ENCODE results near the gene ATP10B. TPM values are rescaled to one million over a fixed set of nuclear protein-coding genes. Genes with fewer than 3 reads are reported as not detected.

ATP10B gene
- total RNA-seq, 1 experiment from 2014 or later = 0.11 TPM

DNA sequence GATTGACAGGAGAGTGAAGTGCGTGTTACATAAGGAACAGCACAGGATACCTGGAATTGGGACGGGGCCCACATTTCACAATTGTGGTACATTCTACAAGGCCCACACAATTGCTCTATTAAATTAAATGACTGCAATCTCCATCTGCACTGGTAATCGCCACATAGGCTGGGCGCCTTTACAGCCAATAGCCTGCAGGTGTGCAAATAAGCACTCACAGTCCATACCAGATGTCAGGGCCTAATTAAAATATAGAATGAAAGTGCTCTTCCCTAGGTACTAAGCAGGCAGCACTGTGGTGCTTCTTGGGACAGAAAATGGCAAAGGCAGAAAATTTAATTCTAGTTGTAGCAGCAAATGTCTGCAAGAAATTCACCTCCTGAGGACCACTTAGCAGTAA lies 82.7 kb downstream of the ATP10B start:
- TF ChIP-seq, protein P1, sequence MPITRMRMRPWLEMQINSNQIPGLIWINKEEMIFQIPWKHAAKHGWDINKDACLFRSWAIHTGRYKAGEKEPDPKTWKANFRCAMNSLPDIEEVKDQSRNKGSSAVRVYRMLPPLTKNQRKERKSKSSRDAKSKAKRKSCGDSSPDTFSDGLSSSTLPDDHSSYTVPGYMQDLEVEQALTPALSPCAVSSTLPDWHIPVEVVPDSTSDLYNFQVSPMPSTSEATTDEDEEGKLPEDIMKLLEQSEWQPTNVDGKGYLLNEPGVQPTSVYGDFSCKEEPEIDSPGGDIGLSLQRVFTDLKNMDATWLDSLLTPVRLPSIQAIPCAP (CRISPR knock-in tag; IDR thresholded peaks at IDR 0.05) = no peak
- TF ChIP-seq ZNF263 (CRISPR knock-in tag; IDR thresholded peaks at IDR 0.05; ENCODE audit: low read depth) = no peak
- no peak for TF ChIP-seq EMX1 (CRISPR knock-in tag; IDR thresholded peaks at IDR 0.05)
- no peak for TF ChIP-seq ETV6 (CRISPR knock-in tag; IDR thresholded peaks at IDR 0.05)
- TF ChIP-seq JUN (CRISPR knock-in tag; IDR thresholded peaks at IDR 0.05) = no peak
- TF ChIP-seq ZNF138 (CRISPR knock-in tag; conservative IDR thresholded peaks at IDR 0.05) = no peak
- TF ChIP-seq, protein P2, sequence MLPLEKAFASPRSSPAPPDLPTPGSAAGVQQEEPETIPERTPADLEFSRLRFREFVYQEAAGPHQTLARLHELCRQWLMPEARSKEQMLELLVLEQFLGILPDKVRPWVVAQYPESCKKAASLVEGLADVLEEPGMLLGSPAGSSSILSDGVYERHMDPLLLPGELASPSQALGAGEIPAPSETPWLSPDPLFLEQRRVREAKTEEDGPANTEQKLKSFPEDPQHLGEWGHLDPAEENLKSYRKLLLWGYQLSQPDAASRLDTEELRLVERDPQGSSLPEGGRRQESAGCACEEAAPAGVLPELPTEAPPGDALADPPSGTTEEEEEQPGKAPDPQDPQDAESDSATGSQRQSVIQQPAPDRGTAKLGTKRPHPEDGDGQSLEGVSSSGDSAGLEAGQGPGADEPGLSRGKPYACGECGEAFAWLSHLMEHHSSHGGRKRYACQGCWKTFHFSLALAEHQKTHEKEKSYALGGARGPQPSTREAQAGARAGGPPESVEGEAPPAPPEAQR (CRISPR knock-in tag; IDR thresholded peaks at IDR 0.05) = no peak
- TF ChIP-seq, protein P3, sequence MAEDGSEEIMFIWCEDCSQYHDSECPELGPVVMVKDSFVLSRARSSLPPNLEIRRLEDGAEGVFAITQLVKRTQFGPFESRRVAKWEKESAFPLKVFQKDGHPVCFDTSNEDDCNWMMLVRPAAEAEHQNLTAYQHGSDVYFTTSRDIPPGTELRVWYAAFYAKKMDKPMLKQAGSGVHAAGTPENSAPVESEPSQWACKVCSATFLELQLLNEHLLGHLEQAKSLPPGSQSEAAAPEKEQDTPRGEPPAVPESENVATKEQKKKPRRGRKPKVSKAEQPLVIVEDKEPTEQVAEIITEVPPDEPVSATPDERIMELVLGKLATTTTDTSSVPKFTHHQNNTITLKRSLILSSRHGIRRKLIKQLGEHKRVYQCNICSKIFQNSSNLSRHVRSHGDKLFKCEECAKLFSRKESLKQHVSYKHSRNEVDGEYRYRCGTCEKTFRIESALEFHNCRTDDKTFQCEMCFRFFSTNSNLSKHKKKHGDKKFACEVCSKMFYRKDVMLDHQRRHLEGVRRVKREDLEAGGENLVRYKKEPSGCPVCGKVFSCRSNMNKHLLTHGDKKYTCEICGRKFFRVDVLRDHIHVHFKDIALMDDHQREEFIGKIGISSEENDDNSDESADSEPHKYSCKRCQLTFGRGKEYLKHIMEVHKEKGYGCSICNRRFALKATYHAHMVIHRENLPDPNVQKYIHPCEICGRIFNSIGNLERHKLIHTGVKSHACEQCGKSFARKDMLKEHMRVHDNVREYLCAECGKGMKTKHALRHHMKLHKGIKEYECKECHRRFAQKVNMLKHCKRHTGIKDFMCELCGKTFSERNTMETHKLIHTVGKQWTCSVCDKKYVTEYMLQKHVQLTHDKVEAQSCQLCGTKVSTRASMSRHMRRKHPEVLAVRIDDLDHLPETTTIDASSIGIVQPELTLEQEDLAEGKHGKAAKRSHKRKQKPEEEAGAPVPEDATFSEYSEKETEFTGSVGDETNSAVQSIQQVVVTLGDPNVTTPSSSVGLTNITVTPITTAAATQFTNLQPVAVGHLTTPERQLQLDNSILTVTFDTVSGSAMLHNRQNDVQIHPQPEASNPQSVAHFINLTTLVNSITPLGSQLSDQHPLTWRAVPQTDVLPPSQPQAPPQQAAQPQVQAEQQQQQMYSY (CRISPR knock-in tag; IDR thresholded peaks at IDR 0.05) = no peak
- no peak for TF ChIP-seq SMAD3 (CRISPR knock-in tag; IDR thresholded peaks at IDR 0.05; ENCODE audit: borderline replicate concordance)
- no peak for TF ChIP-seq ESRRA (CRISPR knock-in tag; IDR thresholded peaks at IDR 0.05; ENCODE audit: borderline replicate concordance)
- TF ChIP-seq, protein P4, sequence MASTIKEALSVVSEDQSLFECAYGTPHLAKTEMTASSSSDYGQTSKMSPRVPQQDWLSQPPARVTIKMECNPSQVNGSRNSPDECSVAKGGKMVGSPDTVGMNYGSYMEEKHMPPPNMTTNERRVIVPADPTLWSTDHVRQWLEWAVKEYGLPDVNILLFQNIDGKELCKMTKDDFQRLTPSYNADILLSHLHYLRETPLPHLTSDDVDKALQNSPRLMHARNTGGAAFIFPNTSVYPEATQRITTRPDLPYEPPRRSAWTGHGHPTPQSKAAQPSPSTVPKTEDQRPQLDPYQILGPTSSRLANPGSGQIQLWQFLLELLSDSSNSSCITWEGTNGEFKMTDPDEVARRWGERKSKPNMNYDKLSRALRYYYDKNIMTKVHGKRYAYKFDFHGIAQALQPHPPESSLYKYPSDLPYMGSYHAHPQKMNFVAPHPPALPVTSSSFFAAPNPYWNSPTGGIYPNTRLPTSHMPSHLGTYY (CRISPR knock-in tag; IDR thresholded peaks at IDR 0.05) = no peak
- TF ChIP-seq NFATC4 (CRISPR knock-in tag; IDR thresholded peaks at IDR 0.05) = no peak
- TF ChIP-seq MXD4 (CRISPR knock-in tag; IDR thresholded peaks at IDR 0.05; ENCODE audit: borderline replicate concordance) = no peak
- no peak for TF ChIP-seq NR3C1 (CRISPR knock-in tag; conservative IDR thresholded peaks at IDR 0.05; ENCODE audit: low read depth)
- TF ChIP-seq, protein P5, sequence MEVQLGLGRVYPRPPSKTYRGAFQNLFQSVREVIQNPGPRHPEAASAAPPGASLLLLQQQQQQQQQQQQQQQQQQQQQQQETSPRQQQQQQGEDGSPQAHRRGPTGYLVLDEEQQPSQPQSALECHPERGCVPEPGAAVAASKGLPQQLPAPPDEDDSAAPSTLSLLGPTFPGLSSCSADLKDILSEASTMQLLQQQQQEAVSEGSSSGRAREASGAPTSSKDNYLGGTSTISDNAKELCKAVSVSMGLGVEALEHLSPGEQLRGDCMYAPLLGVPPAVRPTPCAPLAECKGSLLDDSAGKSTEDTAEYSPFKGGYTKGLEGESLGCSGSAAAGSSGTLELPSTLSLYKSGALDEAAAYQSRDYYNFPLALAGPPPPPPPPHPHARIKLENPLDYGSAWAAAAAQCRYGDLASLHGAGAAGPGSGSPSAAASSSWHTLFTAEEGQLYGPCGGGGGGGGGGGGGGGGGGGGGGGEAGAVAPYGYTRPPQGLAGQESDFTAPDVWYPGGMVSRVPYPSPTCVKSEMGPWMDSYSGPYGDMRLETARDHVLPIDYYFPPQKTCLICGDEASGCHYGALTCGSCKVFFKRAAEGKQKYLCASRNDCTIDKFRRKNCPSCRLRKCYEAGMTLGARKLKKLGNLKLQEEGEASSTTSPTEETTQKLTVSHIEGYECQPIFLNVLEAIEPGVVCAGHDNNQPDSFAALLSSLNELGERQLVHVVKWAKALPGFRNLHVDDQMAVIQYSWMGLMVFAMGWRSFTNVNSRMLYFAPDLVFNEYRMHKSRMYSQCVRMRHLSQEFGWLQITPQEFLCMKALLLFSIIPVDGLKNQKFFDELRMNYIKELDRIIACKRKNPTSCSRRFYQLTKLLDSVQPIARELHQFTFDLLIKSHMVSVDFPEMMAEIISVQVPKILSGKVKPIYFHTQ (CRISPR knock-in tag; IDR thresholded peaks at IDR 0.05) = no peak
- TF ChIP-seq SP1 (CRISPR knock-in tag; conservative IDR thresholded peaks at IDR 0.05) = no peak
- peaks cover 24% of the 10 kb centered on the region for H3K4me1 Mint-ChIP-seq
- no peaks in the 10 kb centered on the region; the same call in 1 of the 2 replicates for H3K27me3 Mint-ChIP-seq (ENCODE audit: low read depth)
- ChIA-PET POLR2A (no interaction called here), CTCF (no interaction called here)
- no peak overlapping the region for H3K27ac Mint-ChIP-seq
- no peak for DNase-seq (ENCODE audit: low spot score)
- H3K9me3 Mint-ChIP-seq = no peaks in the 10 kb centered on the region
- H3K4me3 Mint-ChIP-seq = no peak overlapping the region
- ATAC-seq = peak; percentile 22; the same call in 1 of the 2 replicates
- no peaks in the 10 kb centered on the region for H3K36me3 Mint-ChIP-seq

DNA sequence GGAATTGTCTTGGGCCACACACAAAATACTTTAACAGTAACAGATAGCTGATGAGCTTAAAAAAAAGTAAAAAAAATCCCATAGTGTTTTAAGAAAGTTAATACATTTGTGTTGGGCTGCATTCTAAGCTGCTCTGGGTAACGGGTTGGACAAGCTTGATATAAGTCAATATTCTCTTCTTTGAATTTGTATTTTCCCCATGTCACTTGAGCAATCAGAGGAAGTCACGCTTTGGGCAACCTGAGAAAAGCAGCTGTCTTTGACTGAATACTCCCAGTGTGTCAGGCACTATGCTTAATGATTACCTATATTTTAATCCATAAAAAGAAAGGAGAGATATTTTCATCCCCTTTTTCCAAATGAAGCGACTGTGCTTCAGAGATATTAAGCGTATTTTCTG lies 84.9 kb downstream of the ATP10B start:
- DNase-seq (ENCODE audit: low spot score) = no peak
- peaks cover 4% of the 10 kb centered on the region for H3K4me1 Mint-ChIP-seq
- no peak for ATAC-seq
- no peak overlapping the region for H3K27ac Mint-ChIP-seq
- POLR2A ChIA-PET = no interaction called here
- H3K4me3 Mint-ChIP-seq = no peak overlapping the region
- no peaks in the 10 kb centered on the region; the same call in 1 of the 2 replicates for H3K27me3 Mint-ChIP-seq (ENCODE audit: low read depth)
- no peaks in the 10 kb centered on the region for H3K9me3 Mint-ChIP-seq
- CTCF ChIA-PET = no interaction called here
- no peaks in the 10 kb centered on the region for H3K36me3 Mint-ChIP-seq
- TF ChIP-seq, protein P6, sequence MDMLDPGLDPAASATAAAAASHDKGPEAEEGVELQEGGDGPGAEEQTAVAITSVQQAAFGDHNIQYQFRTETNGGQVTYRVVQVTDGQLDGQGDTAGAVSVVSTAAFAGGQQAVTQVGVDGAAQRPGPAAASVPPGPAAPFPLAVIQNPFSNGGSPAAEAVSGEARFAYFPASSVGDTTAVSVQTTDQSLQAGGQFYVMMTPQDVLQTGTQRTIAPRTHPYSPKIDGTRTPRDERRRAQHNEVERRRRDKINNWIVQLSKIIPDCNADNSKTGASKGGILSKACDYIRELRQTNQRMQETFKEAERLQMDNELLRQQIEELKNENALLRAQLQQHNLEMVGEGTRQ (CRISPR knock-in tag; IDR thresholded peaks at IDR 0.05) = no peak
- TF ChIP-seq ZNF219 (CRISPR knock-in tag; IDR thresholded peaks at IDR 0.05; ENCODE audit: borderline replicate concordance) = no peak
- TF ChIP-seq, protein P7, sequence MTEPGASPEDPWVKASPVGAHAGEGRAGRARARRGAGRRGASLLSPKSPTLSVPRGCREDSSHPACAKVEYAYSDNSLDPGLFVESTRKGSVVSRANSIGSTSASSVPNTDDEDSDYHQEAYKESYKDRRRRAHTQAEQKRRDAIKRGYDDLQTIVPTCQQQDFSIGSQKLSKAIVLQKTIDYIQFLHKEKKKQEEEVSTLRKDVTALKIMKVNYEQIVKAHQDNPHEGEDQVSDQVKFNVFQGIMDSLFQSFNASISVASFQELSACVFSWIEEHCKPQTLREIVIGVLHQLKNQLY (CRISPR knock-in tag; IDR thresholded peaks at IDR 0.05) = no peak
- TF ChIP-seq, protein P8, sequence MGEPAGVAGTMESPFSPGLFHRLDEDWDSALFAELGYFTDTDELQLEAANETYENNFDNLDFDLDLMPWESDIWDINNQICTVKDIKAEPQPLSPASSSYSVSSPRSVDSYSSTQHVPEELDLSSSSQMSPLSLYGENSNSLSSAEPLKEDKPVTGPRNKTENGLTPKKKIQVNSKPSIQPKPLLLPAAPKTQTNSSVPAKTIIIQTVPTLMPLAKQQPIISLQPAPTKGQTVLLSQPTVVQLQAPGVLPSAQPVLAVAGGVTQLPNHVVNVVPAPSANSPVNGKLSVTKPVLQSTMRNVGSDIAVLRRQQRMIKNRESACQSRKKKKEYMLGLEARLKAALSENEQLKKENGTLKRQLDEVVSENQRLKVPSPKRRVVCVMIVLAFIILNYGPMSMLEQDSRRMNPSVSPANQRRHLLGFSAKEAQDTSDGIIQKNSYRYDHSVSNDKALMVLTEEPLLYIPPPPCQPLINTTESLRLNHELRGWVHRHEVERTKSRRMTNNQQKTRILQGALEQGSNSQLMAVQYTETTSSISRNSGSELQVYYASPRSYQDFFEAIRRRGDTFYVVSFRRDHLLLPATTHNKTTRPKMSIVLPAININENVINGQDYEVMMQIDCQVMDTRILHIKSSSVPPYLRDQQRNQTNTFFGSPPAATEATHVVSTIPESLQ (CRISPR knock-in tag; IDR thresholded peaks at IDR 0.05) = no peak

Measured in WTC11 (cell line).